NT2/D1 (cell line): ENCODE data around the gene MALRD1.

Source experiments
- DNase-seq: peaks from one replicate; pipeline ENCODE4 v3.0.0-alpha.2; 2011; ENCODE audit warnings: low read depth, low spot score
- H3K27me3 ChIP-seq: 2 replicates; pipeline ENCODE4 v1.6.0; 2011; ENCODE audit warnings: mild to moderate bottlenecking; ENCODE audit not compliant: insufficient read length, insufficient read depth
- H3K36me3 ChIP-seq: 2 replicates; pipeline ENCODE4 v1.6.1; 2011; ENCODE audit warnings: mild to moderate bottlenecking, low read length, mixed read lengths; ENCODE audit not compliant: insufficient read depth, insufficient read length
- H3K4me1 ChIP-seq: 2 replicates; pipeline ENCODE4 v1.5.1; 2011; ENCODE audit not compliant: insufficient read depth, insufficient read length
- H3K4me3 ChIP-seq: 2 replicates; pipeline ENCODE4 v1.5.1; 2011; ENCODE audit warnings: low read depth; ENCODE audit not compliant: insufficient read length
- H3K9ac ChIP-seq: 2 replicates; pipeline ENCODE4 v1.6.0; 2011; ENCODE audit warnings: low read depth; ENCODE audit not compliant: insufficient read length
- H3K9me3 ChIP-seq: 2 replicates; pipeline ENCODE4 v1.5.1; 2011; ENCODE audit warnings: mild to moderate bottlenecking, low read length; ENCODE audit not compliant: insufficient read depth
- SUZ12 ChIP-seq: IDR thresholded peaks from 2 replicates; pipeline ENCODE4 v1.6.1; 2011; ENCODE audit not compliant: insufficient read length, insufficient read depth; ENCODE audit errors: extremely low read depth
- YY1 ChIP-seq: IDR thresholded peaks from 2 replicates; pipeline ENCODE4 v1.6.1; 2011; ENCODE audit not compliant: insufficient read length, insufficient read depth
- ZNF274 ChIP-seq: IDR thresholded peaks from 2 replicates; pipeline ENCODE4 v1.6.1; 2011; ENCODE audit warnings: mild to moderate bottlenecking, low read depth, low read length

The MALRD1 gene

GRCh38 chr10:19710600-19710999, 662.0 kb downstream of the MALRD1 start:
- no peak for DNase-seq
- H3K9me3 ChIP-seq: peaks cover 7% of the 10 kb centered on the region; the same call in 1 of the 2 replicates
- no peaks in the 10 kb centered on the region for H3K4me1 ChIP-seq
- no peaks in the 10 kb centered on the region for H3K36me3 ChIP-seq
- no peak overlapping the region for H3K9ac ChIP-seq
- no peak overlapping the region for H3K4me3 ChIP-seq
- H3K27me3 ChIP-seq: no peaks in the 10 kb centered on the region
- no peak for TF ChIP-seq ZNF274

- no peaks in the 10 kb centered on the region for H3K36me3 ChIP-seq
- peaks cover 7% of the 10 kb centered on the region; the same call in 1 of the 2 replicates for H3K9me3 ChIP-seq
- TF ChIP-seq ZNF274 (no peak), SUZ12 (no peak), YY1 (no peak)
- H3K4me1 ChIP-seq: no peaks in the 10 kb centered on the region
- H3K4me3 ChIP-seq: no peak overlapping the region
- H3K9ac ChIP-seq: no peak overlapping the region
- H3K27me3 ChIP-seq: no peaks in the 10 kb centered on the region
- no peak for DNase-seq
Measured at GRCh38 chr10:19713159-19713558, 664.6 kb downstream of the MALRD1 start.

DNA sequence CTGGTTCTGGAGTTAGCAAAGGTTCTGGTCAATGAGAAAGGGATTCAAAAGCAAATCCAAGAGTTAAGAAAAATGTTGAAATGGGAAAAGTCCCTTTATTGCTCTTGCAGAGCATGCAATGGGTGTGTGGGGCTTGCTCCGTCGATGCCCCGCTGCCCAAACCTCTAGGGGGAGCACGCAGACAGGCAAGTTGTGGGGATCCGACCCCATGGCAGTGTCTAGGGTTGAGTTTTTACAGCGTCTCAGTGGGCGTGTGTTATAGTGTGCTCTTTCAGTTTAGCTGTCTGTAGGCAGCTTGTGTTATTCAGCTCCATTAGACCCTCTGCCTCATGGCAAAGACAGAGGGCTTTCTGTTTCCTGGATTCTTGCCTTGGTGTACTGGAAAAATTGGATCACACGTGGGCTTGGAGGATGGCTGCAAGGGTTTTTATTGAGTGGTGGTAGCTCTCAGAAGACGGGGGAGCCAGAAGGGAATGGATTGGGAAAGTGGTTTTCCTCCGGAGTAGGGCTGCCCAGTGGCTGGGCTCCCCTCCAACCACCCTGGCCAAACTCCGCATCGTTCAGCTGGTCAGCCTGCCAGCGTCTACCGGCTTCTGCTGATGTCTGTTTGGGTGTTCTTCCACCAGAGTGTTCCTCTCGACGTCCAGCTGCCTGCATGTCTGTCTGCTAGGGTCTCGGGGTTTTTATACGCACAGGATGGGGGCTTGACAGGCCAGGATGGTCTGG, 665.4 kb downstream of the MALRD1 start:
- DNase-seq: no peak

GRCh38 chr10:19719284-19719683, 670.7 kb downstream of the MALRD1 start:
- Histone ChIP-seq H3K4me1 (no peaks in the 10 kb centered on the region), H3K36me3 (no peaks in the 10 kb centered on the region), H3K4me3 (no peak overlapping the region), H3K27me3 (no peaks in the 10 kb centered on the region), H3K9me3 (no peaks in the 10 kb centered on the region), H3K9ac (no peak overlapping the region)
- TF ChIP-seq ZNF274 (no peak), SUZ12 (no peak), YY1 (no peak)
- DNase-seq: no peak

More for the DNA sequence above, 665.4 kb downstream of the MALRD1 start:
- Histone ChIP-seq H3K9me3 (peaks cover 7% of the 10 kb centered on the region; the same call in 1 of the 2 replicates), H3K9ac (no peak overlapping the region), H3K4me1 (no peaks in the 10 kb centered on the region), H3K36me3 (no peaks in the 10 kb centered on the region), H3K27me3 (no peaks in the 10 kb centered on the region), H3K4me3 (no peak overlapping the region)
- TF ChIP-seq SUZ12: no peak
- no peak for TF ChIP-seq ZNF274
- no peak for TF ChIP-seq YY1

GRCh38 chr10:19724287-19724686, 675.7 kb downstream of the MALRD1 start:
- Histone ChIP-seq H3K9ac (no peak overlapping the region), H3K4me3 (no peak overlapping the region), H3K4me1 (no peaks in the 10 kb centered on the region), H3K27me3 (no peaks in the 10 kb centered on the region), H3K36me3 (no peaks in the 10 kb centered on the region), H3K9me3 (no peaks in the 10 kb centered on the region)
- TF ChIP-seq ZNF274 (no peak), YY1 (no peak), SUZ12 (no peak)
- no peak for DNase-seq

DNA sequence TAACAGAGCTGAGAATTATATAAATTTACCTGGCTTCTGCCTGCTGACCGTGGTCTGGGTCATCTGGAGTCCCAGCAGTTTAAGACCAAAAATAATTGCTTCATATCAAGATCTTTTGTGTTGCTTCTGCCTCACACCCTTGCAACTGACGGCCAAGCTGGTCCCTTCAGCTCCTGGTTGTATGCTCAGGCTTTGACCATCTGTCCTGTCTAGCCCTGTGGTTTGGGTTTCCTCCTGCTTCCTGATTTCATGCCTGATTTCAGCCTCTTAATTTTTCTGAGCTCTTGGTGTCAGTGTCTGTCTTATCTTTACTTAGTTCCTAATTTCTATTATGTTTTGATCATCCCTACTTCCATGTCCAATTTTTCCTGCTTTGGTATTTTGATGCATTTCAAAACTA, 679.8 kb downstream of the MALRD1 start:
- no peaks in the 10 kb centered on the region for H3K9me3 ChIP-seq
- H3K4me1 ChIP-seq: no peaks in the 10 kb centered on the region
- no peak overlapping the region for H3K4me3 ChIP-seq
- H3K36me3 ChIP-seq: no peaks in the 10 kb centered on the region
- H3K9ac ChIP-seq: no peak overlapping the region
- DNase-seq: no peak
- TF ChIP-seq ZNF274 (no peak), SUZ12 (no peak), YY1 (no peak)
- no peaks in the 10 kb centered on the region for H3K27me3 ChIP-seq

GRCh38 chr10:19728964-19729363, 680.4 kb downstream of the MALRD1 start:
- no peak for TF ChIP-seq YY1
- TF ChIP-seq ZNF274: no peak
- no peak for TF ChIP-seq SUZ12
- Histone ChIP-seq H3K9me3 (no peaks in the 10 kb centered on the region), H3K4me3 (no peak overlapping the region), H3K36me3 (no peaks in the 10 kb centered on the region), H3K4me1 (no peaks in the 10 kb centered on the region), H3K27me3 (no peaks in the 10 kb centered on the region), H3K9ac (no peak overlapping the region)
- no peak for DNase-seq
